NCI-H446 treated with DMSO at 0.1 percent for 48 hours (cell line): ENCODE measurements around the gene ZFP37.
A peak's percentile ranks its signal among the peaks of the same experiment; 100 is the strongest.
"Not testable (repeated sequence)": the region's sequence is repeated elsewhere in the genome, so short reads cannot be mapped to it uniquely, and the experiment has no call there.

Experiments
- DNase-seq: peaks from one replicate; lab custom pipeline; 2025; lab: John Stamatoyannopoulos, UW

Gene ZFP37

GRCh38 chr9:113056191-113057106 is at the start of gene ZFP37:
Gene ZFP37, minus strand, starts transcription at chr9:113056724. Its CDS starts 36 bp downstream, at chr9:113056688.
- DNase-seq = peak; percentile 83

- not testable (repeated sequence) for DNase-seq
Measured at GRCh38 chr9:113105345-113105744, 48.8 kb upstream of the ZFP37 start.

DNA sequence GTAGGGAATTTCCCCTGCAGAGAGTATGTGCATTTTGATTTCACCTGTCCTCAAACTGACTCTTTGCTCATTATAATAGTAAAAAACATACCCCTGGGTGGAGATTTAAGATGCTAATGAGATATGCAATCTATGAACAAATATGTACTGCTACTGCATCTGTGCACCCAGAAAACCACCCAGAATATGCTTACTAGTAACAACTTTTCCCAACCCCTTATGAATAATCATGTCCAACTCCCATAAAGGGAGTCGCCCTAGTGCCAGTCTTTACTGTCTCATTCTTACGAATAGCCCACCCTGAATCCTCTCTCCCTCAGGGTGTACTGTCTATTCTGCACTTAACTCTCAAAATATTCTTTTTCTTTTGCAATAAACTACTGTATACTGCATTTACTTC is 39.0 kb upstream of the ZFP37 start:
- DNase-seq = no peak

GRCh38 chr9:113089924-113090323 is 33.4 kb upstream of the ZFP37 start:
- not testable (repeated sequence) for DNase-seq

DNA sequence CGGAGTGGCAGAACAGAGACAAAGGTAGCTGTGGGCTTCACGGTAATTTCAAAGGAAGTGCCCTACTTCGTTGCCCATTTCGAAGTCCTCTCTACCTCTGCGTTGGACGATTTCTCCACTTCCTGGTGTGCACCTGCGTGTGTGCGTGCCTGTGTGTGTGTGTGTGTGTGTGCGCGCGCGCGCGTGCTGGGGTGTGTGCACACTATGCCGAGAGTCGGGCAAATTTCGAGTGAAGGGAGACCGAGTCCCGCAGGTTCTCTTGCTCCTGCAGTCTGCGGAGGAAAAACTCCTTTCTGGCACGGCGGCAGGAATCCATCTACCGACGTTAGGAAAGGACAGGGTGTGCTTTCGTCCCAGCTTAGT is 32.6 kb upstream of the ZFP37 start:
- not testable (repeated sequence) for DNase-seq

GRCh38 chr9:113088456-113089142 is 32.1 kb upstream of the ZFP37 start:
- not testable (repeated sequence) for DNase-seq

DNA sequence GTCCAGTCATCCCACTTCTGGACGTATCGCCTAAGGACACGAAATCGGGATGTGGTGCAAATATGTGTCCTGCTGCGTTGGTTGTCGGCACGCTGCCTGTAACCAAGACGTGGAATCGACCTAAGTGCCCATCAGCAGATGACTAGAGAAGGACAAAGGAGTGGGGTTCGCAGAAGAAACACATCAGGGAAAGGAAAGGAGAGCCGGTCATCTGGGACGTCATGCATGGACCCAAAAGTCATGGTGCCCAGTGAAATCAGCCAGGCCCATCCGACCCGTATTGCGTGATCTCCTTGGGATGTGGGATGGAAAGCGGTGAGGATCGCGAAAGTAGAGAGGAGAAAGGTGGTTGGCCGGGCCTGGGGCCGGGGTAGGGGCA is 6.4 kb upstream of the ZFP37 start:
- DNase-seq = not testable (repeated sequence)

DNA sequence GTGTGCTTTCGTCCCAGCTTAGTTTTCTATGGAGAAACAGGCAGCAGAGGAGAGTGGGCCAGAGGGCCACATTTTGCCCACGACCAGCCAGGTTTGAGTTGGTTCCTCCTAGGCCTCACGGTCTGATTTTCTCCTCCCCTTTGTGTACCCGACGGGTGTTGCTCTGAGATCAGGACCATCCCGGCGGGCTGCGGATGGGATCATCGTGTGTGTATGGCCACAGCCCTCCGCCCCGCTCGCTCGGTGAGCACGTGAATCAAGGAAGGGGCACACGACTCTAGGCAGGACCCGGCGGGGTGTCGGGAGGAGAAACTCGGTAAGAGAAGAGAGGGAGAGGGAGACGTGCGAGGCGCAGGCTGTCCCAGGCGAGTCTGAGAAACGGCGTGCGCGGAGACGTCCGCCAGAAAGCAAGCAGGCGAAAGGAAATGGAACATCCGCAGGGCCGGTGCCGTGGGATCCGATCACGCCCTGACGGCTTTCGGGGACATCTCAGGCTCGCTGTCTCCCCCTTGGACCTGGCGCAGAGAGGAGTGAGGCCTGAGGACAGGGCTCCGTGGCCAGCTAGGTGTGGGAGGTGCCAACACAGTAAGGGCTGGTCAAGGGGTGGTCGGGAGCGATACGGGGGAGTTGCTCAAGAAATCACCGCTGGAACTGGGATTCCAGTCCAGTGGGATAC is 5.9 kb upstream of the ZFP37 start:
- not testable (repeated sequence) for DNase-seq

GRCh38 chr9:113061072-113061850 is 4.7 kb upstream of the ZFP37 start:
- not testable (repeated sequence) for DNase-seq

DNA sequence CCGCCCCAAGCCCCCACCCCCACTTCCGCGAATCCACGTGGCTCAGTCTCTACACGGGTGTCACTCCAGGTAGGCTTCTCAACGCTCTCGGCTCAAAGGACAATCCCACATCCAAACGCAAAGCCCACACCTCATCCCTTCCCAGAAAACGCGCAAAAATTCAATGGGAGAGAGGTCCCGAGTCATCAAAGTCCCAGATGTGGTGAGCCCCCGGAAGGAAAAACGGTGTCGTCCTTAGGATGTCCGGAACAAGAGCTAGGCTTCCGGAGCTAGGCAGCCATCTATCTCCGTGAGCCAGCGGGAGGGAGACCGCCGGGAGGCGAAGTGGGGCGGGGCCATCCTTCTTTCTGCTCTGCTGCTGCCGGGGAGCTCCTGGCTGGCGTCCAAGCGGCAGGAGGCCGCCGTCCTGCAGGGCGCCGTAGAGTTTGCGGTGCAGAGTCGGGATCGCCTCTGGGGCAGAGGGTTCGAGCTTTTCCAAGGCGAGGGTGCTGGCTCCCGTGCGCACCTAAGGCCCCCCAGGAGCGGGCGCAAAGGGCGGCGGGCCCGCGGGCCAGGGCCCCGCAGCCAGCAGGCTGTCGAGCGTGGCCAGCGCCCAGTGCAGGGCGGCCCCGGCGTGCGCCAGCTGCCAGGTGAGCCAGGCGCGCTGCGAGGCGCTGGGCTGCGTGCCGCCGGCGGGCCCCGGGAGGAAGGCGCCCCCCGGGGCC is 3.2 kb upstream of the ZFP37 start:
- not testable (repeated sequence) for DNase-seq

DNA sequence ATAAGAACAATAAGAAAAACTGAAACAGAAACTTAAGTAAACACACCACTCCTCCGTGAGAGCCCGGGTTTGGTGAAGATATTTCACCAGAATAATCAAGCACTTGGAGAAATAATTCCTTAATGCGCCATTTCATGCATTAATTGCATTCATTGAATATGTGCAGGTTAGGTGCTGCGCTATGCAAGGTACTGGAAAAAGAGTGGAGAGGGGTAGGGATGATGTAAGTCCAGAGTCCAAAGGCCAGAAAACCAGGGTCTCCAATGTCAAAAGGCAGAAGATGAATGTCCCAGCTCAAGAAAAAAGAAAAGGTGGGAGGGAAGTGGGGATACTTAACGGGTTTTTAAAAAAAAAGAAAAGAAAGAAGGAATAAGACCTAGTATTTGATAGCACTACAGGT is 669 bp upstream of the ZFP37 start:
- no peak for DNase-seq

DNA sequence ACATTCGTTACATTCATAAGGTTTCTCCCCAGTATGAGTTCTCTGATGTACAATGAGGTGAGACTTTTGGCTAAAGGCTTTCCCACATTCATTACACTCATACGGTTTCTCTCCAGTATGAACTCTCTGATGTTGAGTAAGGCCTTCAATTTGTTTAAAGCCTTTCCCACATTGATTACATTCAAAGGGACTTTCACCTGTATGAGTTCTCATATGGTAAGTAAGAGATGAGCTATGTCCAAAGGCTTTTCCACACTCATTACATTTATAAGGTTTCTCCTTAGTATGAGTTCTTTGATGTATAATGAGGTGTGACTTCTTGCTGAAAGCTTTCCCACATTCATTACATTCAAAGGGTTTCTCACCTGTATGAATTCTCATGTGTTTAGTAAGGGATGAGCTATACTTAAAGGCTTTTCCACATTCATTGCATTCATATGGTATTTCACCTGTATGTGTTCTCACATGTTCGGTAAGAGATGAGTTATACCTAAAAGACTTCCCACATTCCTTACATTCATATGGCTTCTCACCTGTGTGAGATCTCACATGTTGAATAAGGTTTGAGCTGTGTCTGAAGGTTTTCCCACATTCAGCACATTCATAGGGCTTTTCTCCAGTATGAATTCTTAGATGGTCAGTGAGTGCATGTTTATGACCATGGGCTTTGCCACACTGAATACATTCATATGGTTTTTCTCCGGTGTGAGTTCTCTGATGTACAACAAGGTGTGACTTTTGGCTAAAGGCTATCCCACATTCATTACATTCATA is 13.5 kb downstream of the ZFP37 start:
- DNase-seq = no peak

- DNase-seq = no peak
Measured at GRCh38 chr9:113026200-113026599, 30.3 kb downstream of the ZFP37 start.

DNA sequence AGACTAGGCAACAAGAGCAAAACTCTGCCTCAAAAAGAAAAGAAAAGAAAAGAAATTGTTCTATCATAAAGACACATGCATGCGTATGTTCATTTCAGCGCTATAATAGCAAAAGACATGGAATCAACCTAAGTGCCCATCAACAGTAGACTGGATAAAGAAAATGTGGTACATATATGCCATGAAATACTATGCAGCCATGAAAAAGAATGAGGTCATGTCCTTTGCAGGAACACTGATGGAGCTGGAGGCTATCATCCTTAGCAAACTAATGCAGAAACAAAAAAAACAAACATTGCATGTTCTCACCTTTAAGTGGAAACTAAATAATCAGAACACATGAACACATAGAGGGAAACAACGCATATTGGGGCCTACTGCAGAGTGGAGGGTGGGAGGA is 38.3 kb downstream of the ZFP37 start:
- DNase-seq = no peak

DNA sequence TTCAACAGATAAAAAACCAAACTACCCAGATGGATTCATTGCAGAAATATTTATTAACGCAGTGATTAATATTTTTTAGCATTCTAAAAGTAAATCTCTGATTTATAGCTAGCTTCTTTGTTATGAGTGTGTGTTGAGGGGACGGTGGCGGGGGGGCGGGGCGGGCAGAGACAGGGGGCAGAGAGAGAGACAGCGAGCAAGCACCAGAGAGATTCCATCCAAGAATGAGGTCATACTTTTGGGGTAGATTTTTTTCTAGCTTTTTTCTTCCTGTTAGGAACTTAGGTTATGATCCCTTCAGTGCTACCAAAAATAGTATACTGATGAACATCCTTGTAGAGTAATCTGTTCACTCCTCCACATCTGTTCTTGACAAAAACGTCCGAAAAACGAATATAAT is 44.0 kb downstream of the ZFP37 start:
- no peak for DNase-seq

DNA sequence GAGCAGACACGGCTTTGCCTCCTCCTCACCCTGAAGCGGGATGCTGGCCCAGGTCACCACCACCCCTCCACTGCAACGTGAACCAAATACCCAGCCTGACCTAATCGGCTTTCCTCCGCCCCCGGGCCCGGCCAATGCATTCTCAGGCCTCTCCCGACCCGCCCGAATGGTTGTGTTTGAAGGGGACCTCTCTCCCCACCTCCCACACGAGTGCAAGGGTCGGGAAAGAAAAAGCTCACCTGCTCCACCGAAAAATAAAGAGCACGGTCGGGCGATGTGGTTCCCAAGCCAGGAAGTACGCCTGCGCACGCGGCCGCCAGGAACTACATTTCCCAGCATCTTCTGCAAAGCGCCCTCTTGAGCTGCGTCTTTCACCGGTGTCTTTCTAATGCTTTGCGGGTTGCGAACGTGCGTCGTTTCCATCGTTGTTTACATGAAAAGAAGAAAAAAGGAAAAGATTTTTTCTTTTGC is 44.6 kb downstream of the ZFP37 start, which contains the start of gene ZNF883:
TSS of gene ZNF883 (minus strand) at position 282 of the 471 bp plus-strand sequence.
- DNase-seq = no peak

DNA sequence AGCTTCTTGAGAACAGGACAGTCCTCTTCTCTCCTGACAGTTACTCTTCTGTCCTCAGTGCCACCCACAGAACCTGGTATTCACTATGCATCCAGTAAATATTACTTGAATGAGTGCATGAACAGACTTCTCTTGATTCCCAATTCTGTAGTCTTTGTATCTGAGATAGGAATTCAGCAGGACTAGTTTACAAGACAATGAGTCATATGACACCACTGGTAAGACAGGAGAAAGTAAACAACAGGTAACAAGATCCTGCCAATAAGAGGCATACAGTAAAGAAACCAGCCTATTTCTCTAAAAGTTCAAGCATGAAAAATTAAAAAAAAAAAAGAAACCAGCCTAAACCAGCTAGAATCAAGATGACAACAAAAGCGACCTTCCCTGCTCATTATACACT is 50.7 kb downstream of the ZFP37 start:
- no peak for DNase-seq

GRCh38 chr9:112997236-112997941 is 59.1 kb downstream of the ZFP37 start:
- DNase-seq = no peak
